ENCODE measurements around the gene DLG1. TPM values are rescaled to one million over a fixed set of nuclear protein-coding genes. Genes with fewer than 3 reads are reported as not detected.
A peak's percentile ranks its signal among the peaks of the same experiment; 100 is the strongest.

The DLG1 gene
- total RNA-seq, 2 donors from 2014 or later, result 44.1 to 59.0 TPM

DNA sequence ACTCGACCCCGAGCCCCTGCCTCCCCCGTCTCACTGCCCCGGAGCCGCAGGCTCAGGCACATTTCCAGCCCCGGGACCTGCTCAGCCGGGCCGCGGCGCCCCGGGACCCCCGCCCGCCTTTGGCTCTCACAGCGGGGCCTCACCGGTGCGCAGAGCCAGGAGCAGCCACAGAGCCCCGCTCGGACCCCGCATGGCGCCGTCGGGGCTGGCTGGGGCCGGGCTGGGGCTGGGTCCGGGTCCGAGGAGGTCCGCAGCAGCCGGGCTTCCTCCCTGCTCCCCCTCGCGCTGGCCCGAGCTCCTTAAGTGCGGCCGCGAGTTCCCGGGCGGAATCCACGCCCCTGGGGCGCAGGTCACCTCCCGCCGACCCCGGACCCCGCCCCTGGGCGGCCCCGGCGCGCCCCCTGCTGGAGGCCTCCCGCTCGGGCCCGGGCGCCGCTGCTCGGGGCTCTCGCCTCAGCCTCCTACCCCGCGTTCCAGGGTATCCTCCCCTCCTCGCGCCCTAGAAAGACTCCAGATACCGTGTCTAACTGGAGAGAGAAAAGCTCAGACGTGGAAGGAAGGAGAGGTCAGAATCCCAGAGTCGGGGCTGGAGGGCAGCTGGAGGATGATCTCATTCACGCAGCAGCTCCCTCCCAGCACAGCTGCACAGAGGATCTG lies 268.8 kb downstream of the DLG1 start, which contains the start of gene MELTF:
TSS of gene MELTF (minus strand) at position 307 of the 657 bp plus-strand sequence. CDS start at position 192, 115 bp downstream.
- ATAC-seq, result peak; percentile 67 to 73
- intact Hi-C loops (cut with DNase I), result no loop called here
- peak; percentile 72 for DNase-seq

DNA sequence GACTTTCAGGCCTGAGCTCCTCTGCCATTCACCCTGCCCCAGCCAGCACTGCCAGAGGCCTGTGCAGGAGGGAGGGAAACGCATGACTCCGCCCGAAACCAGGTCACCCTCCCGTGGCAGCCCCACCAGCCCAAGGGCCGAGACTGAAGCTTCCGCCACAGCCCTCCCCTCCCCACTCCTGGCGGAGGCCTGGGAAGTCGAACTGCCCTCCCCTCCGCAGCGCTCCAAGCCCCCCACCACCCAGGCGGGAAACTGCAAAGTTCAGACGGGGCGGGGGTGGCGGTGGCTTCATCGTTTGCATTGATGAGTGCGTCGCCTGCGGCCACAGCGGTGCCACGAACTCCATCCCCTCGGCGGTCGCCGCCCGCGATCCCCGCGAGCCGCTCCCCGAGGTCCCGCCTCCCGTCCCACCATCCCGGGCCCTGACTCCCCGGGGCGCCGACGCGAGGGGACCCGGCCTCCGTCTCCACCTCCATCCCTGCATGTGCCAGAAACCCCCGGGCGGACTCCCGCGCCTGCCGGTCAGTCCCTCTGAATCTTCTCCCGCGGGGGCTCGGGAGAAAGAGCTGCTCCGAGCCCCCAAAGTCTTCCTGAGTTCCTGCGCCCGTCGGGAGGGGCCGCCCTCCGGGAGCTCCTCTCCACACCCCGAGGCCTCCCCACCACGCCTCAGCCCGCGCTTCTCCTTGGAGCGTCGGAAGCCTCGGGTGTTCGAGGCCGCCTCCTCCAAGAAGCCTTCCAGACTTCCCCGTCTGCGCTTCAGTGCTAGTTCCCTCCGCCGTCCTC lies 269.5 kb downstream of the DLG1 start:
- intact Hi-C loops (cut with DNase I), result no loop called here
- DNase-seq (no peak), ATAC-seq (peak in 1 of 2 donors; percentile 2)

DNA sequence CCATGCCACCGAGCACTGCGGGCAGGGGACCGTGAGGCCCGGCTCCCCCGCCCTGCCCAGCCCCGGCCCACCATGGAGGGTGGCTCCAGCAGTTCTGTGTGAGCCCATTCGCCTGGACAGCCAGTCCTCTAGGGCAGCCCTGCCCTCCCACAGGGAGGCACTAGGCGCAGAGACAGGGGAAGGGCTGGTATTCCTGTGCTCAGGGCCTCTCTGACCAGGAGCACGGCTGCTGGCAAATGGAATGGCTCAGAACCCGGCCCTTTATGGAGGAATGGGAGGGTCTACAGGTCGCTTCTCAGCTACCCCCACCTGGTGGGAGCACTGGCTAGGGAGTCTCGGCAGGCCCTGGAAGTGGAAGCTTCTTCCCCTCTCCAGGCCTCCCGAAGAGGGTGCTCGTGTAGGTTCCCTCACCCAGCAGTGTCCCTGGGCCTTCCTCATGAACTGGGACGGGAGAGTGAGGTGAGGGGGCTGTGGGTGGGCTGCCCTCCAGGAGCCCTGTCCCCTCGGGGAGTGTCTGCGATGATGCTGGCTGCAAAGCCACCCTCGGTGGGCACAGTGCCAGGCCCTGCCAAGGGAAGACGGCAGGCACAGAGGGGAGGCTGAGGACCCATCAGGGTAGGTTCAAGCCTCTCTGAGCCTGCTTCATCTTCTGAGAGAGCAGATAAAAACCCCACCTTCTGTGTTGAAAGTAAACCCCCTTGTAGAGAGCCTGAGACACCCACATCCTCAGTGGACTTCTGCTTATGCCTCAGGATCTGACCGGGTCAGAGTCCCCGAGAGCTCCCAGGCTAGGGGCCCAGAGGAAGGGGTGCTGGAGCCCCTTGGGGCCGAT lies 270.3 kb downstream of the DLG1 start:
- DNase-seq (no peak), ATAC-seq (no peak)
- intact Hi-C loops (cut with DNase I), result no loop called here

DNA sequence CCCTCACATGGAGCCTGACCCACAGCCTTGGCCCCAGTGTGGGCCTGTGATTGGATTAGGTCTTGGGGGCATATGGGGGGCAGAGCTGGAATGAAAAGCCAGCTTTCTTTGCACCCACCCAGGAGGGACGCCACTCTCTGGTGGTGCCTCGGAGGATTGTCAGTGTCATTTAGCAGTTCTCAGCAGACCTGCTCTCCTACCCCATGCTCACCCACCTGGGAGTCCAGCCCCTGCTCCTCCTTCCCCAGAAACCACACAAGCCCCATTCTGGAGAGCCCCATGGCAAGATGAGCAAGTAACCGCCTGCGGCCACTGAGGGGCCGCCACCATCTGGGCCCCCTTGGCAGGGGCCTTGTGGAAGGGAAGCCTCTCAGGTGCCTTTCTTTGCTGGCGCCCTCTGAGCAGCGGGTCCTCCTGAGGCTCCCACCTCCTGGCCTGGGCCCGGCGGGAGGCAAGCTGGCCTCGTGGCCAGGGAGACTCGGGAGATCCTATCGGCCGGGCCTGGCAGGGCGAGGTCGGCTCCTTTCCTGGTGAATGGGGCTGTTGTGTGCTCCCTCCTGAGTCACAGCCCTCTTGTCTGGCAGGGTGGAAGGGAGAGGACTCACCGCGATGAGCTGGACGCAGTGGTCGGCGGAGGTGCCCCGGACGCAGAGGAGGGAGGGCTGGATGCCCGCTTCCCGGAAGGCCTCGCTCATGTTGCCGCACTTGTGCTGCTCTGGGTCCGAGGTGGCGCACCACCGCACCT lies 271.1 kb downstream of the DLG1 start:
- DNase-seq, result no peak
- ATAC-seq, result no peak
- intact Hi-C loops (cut with DNase I), result no loop called here

DNA sequence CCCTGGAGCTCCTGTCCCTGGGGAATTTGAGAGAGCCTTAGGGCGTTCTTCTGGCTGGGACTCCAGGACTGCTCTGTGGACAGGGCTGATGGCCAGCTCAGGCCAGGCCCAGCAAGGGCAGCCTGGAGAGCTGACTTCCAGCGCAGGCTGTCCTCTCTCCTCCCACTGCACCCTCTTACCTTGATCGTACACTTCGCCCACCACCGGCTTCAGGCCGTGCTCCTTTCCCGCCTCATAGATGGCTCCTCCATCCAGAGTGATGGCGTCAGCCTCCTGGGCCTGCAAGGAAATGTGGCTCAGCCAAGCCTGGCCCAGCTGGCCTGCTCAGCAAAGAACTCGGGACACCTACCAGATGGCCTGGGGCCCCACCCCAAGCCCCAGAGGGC lies 271.9 kb downstream of the DLG1 start:
- intact Hi-C loops (cut with DNase I), result no loop called here
- ATAC-seq, result no peak
- DNase-seq, result no peak

DNA sequence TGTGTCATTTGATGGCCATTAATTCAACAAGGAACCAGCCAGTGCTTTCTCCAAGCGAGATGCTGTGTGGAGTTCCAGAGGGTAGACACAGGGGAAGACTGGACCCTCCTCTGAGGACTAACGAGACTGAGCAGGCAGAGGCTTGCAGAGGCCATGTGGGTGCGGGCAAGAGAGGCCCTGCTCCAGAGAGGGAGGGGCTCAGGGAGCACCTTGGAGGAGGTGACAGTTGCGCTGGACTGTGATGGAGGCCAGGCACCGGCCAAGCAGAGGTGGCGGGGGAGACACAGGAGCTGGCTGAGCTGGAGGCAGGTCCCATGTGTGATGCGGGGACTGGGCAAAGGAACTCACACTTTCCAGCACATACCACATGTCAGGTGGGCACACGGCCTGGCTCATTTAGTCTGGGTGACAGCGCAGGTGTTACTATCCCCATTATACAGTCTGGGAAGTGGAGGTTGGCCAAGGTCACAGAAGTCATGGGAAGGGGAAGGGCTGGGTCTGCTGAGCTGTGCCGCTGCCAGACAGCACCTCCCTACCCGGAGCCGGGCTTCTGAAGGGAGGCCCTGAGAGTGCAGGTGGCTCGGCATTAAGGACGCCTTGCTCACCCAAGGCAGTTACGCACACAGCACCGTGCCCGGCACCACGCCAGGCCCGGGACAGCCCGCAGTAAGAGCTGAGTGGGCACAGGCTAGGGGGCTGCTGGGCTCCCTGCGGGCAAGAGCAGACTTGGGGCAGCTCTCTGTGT lies 272.5 kb downstream of the DLG1 start:
- intact Hi-C loops (cut with DNase I), result no loop called here
- DNase-seq (no peak), ATAC-seq (no peak)

DNA sequence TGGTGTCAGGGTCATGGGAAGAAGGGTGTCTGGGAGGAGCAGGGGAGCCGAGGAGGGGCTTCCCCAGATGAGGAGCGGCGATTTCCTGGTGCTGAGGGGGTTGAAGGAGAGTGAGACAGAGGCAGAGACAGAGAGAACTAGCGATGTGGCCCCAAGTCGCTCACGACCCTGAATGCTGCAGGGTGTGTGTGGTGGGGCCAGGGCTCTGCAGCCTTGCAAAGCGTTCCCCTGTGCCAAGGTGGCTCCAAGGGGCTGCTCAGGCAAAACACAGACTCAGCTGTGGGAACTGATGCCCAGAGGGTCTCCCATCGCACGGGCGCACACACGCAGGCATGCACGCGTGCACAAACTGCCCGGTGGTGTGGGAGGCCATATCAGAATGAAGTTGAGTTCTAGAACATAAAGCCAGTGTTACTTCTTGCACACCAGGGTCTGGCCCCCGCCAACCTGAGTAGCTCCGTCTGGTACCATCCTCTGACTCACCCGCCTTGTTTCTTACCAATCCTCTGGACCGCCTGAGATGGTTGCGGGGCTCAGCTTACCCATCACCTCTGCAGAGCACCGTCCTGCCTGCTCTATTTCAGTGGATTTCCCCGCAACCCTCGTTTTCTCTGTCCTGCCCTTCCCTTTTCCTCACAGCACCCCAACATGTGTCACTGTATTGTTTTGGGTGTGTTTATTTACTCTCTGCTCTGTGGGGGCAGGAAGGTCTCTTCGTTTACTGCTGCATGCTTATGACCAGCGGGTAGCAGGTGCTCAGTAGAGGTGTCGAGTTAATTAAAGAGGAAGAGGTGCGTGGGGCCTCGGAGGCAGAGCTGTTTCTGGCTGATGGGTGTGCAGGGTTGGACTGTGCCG lies 273.3 kb downstream of the DLG1 start:
- intact Hi-C loops (cut with DNase I), result no loop called here
- DNase-seq (no peak), ATAC-seq (no peak)

DNA sequence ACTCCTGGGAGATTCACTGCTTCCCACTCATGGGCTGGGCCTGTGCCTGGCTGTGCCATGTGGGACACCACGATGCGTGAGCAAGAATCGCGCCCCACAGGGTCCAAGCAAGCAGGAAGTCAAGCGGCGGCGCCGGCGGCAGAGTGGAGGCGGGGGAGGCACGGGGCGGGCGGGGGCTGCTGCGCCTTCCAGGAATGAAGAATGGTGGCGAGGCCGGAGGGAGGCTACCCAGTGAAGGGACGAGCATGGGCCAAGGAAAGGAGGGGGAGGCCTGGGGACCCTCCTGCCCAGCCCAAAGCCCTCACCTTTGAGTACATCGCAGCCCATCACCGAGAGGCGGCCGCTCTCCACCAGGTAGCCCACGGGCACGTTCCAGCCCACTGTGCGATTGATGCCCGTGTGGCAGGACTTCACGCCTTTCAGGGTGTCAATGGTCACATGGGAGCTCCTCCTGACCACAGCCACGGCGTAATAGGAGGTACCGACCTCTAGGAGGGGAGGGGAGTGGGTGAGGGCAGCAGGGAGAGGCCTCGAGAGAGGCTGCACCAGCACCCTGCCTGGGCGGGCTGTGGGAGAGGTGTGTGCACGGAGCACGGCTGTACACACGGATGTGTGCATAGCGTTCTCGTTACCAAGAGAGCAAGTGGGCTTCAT lies 274.3 kb downstream of the DLG1 start:
- intact Hi-C loops (cut with DNase I), result no loop called here
- ATAC-seq, result no peak
- no peak for DNase-seq

DNA sequence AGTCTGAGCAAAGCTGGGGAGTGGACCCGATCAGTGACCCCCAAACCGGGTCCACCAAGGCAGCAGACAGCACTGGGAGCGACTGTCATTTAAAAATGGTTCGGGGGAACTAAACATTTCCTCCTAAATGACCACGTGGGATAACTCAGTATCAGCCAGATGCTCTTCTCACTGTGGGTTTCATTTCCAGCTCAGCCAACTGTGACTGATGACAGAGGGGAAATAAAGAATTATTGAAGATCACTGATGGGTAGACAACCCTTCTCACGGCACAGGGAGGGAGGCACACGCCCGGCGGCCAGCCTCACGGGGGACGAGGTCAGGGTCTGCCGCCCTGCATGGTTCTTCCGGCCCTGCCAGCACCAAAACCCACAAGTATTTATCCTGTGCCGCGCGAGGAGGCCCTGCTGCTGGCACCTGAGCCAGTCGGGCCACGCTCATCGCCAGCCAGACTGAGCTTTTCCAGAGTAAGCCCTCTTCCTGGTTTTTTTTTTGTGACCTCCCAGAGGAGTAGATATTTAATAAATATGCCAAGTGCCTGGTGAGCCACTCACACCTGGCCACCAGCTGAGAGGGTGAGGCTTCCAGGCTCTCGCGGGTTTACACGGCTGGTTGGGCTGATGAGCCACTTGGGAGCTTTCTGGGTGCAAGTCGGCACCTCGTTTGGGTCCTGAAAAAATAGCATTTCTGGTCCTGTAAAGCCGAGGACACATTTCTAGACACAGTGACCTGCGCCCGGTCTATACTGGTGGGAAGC lies 275.0 kb downstream of the DLG1 start:
- ATAC-seq (no peak), DNase-seq (no peak)
- intact Hi-C loops (cut with DNase I), result no loop called here

DNA sequence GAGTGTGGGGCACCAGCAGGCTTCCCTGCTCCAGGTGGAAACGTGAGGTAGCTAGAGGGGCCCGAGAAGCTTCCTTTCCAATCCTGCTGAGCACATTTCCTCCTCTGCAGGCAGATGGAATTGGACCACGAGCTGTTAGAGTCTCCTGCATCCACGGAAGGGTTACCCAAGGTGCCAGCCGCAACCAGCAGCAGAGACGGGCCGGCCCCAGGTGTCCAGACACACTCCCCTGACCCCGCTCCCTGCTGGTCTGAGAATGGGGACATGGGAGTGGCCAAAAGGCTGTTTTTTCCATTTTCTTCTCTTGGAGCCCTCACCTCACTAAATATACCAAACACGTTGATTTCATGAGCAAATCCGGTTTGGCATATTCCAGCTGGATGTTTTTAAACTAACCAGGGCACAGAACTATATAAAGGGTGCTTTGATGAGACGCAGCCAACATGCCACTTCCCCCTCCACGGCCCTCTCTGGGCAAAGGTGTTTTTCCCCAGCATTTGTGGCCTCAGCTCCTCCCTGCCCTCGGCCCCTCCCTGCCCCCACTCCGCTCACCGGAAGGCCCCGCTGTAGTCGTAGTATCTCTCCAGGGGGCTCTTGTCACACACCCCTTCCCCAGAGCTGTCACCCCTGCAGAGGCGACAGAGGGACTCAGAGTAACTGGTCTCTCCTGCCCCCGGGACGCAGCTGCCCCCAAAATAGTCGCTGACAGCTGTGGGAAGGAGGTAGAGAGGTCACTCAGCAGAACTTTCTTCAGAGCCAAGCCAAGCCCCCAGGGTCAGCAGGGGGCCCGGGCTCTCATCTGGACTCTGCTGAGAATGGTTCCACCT lies 275.8 kb downstream of the DLG1 start:
- no peak for DNase-seq
- intact Hi-C loops (cut with DNase I), result no loop called here

DNA sequence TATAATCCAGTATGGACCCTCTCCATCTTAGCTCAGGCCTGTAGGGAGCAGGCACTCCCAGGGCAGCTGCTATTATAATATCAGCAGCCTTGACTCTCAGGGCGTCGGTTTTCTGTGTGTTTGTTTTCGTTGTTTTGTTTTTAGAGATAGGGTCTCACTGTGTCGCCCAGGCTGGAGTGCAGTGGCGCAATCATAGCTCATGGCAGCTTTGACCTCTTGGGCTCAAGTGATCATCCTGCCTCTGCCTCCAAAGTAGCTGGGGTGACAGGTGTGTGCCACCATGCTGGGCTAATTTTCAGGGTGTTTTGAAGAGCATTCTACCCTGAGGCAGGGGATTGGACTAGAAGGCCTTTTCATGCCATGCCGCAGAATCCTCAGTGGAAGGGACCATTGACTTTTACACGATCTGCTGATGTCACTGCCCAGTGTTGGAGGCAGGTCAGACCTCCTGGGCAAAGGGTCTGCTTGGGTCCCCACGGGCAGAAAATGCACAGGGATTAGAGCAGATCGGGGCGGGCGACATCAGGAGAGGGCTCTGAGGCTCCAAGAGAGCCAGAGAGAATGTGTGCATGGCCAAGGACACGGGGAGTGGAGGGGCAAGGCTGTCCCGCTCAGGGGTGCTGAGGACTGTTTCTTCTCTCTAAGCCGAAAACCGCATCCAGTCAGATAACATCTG lies 276.5 kb downstream of the DLG1 start:
- intact Hi-C loops (cut with DNase I), result no loop called here
- DNase-seq (no peak), ATAC-seq (no peak)

More for the DNA sequence above, 275.8 kb downstream of the DLG1 start:
- no peak for ATAC-seq

DNA sequence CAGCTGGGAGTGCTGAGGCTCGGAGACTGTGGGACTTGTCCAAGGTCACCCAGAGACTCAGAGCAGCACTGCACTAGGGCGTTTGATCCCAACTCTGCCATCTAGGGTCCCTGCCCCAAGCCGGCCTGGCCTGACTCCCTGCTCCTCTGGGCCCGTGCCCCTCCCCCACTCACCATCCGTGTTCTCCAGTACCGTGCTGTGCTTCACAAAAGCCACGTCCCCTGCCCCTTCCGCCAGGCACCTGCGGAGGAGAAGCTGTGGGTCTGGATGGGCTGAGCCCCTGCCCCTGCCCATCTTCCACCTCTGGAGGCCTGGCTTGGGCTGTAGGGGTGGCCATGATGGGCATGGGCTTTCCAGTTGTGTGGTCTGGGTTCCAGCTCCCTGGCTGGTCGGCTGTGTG lies 277.2 kb downstream of the DLG1 start:
- intact Hi-C loops (cut with DNase I), result no loop called here
- DNase-seq (no peak), ATAC-seq (no peak)

DNA sequence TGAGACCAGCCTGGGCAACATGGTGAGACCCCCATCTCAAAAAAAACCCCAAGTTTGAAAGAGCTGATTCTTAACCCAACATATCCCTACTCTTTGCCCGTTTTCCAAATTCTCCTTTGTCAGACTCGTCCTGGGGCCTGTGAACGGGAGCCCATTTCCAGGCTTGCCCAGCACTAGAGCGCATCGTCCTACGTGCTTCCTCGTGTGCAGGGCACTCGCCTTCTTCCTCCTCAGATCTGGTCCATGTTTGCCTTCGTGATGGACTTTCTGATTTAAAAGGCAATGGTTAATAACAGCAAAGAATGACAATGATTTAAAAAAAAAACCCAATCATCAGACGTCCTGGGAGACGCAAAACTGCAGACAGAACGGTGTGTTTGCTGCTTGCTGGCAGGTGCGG lies 278.9 kb downstream of the DLG1 start:
- intact Hi-C loops (cut with DNase I), result no loop called here
- ATAC-seq, result no peak
- no peak for DNase-seq

DNA sequence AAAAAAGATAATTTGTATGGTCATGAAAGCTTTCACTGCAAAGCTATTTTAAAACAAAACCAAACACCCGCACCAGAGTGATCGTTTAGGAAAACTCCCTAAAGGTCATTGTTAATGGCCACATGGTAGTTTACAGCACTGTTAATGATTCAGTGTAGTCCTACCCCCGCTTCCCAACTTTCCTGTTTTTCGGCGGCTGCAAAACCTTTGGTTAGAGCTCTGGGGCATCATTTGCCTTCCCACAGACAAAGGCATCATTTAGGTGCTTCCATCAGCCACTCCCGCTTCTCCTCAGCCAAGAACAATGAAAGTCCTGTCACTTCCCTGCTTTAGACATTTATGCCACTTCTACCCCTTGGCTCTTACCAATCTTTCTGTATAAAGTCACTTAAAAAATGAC lies 279.4 kb downstream of the DLG1 start:
- ATAC-seq (no peak), DNase-seq (no peak)
- intact Hi-C loops (cut with DNase I), result no loop called here

DNA sequence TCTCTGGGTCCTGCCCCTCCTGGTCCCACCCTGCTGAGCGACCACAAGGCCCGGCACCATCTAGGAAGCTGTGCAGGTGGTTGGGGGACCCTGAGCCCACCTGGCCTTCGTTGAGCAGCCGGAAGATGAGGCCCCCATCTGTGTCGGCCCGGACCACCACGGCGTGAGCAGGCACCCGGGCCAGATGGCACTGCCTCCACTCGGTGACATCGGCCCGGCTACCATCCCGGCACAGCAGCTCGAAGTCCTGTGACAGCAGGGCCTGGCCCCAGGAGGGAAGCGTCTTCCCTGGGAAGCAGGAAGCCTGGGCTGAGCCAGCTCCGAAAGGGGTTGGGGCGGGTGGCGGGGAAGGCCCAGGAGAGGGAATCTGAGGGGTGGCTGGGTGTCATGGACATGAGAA lies 281.4 kb downstream of the DLG1 start:
- DNase-seq (no peak), ATAC-seq (no peak)
- intact Hi-C loops (cut with DNase I), result no loop called here
